ENCODE results near the gene MDN1. TPM values are rescaled to one million over a fixed set of nuclear protein-coding genes. Genes with fewer than 3 reads are reported as not detected.

Gene MDN1
- total and polyA plus RNA-seq, 2 of the 4 experiments (the other 2 are of a cell fraction), result 7.7 to 26.7 TPM

DNA sequence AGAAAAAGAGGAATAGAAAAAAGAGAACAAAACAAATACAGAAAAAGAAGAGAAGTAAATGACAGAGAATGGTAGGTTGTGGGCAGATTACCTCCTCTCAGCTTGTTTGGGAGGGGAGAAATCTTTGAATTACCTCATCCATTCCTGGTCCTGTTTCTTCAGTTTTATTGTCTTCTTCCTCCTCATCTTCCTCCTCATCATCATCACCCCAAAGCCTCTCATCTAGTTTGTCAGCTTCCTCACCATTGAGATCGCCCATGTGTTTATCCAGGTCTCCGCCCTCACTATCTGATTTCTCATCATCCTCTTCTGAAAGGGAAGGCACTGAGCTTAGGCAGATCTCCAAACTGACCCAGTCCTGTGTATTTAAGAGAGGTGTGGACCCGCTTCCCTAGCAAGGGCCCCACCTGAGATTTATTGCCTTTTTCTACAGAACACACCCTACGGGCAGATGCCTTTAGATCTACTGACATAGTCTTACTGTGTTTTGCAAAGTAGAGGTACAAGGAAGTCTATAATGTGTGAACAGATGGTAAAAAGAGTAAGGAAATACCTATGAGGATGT, 156.9 kb downstream of the MDN1 start:
- no peaks in the 10 kb centered on the region for H3K9me3 ChIP-seq (ENCODE audit: control insufficient read depth, insufficient read depth, low read length)
- H2BK15ac ChIP-seq (ENCODE audit: low read depth, low read length), result no peak overlapping the region
- no peak overlapping the region for H3K4me2 ChIP-seq (ENCODE audit: low read depth, low read length)
- H4K91ac ChIP-seq (ENCODE audit: insufficient read depth, low read depth, low read length), result no peak overlapping the region
- H3K4ac ChIP-seq (ENCODE audit: low read depth, low read length), result no peak overlapping the region
- H2BK120ac ChIP-seq (ENCODE audit: low read depth, low read length), result no peak overlapping the region
- no peak overlapping the region for H3K23ac ChIP-seq (ENCODE audit: low read depth, low read length)
- H4K5ac ChIP-seq (ENCODE audit: low read depth, low read length), result no peak overlapping the region
- H3K27ac ChIP-seq (ENCODE audit: insufficient read depth, low read length), result no peak overlapping the region
- no peak for DNase-seq
- H2BK20ac ChIP-seq (ENCODE audit: low read depth, low read length), result no peak overlapping the region
- ATAC-seq (ENCODE audit: low read depth), result no peak
- no TSS peak for BruUV-seq (replicated peaks)
- no peaks in the 10 kb centered on the region for H3K79me1 ChIP-seq (ENCODE audit: low read depth in 1 of 2, low read length in 2 of 2)
- peaks cover 31% of the 10 kb centered on the region for H3K36me3 ChIP-seq (ENCODE audit: control insufficient read depth, insufficient read depth, low read length)
- no peak overlapping the region for H4K8ac ChIP-seq (ENCODE audit: low read depth in 2 of 2, low read length in 2 of 2)
- H2AK9ac ChIP-seq (replicated peaks; ENCODE audit: low read depth, low read length, poor library complexity), result no peak overlapping the region
- dilution Hi-C loops (cut with HindIII; ENCODE audit: low sequenced_read_pairs, unreplicated experiment), result no loop called here
- H3K4me3 ChIP-seq (ENCODE audit: insufficient read depth, low read depth, low read length), result no peak overlapping the region
- H3K4me1 ChIP-seq (ENCODE audit: control insufficient read depth, insufficient read depth, low read length), result no peaks in the 10 kb centered on the region
- WGBS, 2 experiments (ENCODE audit: extremely low coverage in 2 of 2, insufficient read length in 1 of 2), result no CpG with 5 or more reads among the region's 4 CpGs
- H3K27me3 ChIP-seq (ENCODE audit: control insufficient read depth, insufficient read depth, low read length), result no peaks in the 10 kb centered on the region
- H2BK5ac ChIP-seq (ENCODE audit: low read depth, low read length, poor library complexity, severe bottlenecking), result no peak overlapping the region
- in situ Hi-C loops (cut with MboI; ENCODE audit: low sequenced_read_pairs), result no loop called here
- TF ChIP-seq RFX5 (IDR thresholded peaks at IDR 0.05; ENCODE audit: low read depth, low read length), result no peak
- no peak for TF ChIP-seq SMC3 (IDR thresholded peaks at IDR 0.05; ENCODE audit: low read depth, low read length)
- TF ChIP-seq, protein P1, sequence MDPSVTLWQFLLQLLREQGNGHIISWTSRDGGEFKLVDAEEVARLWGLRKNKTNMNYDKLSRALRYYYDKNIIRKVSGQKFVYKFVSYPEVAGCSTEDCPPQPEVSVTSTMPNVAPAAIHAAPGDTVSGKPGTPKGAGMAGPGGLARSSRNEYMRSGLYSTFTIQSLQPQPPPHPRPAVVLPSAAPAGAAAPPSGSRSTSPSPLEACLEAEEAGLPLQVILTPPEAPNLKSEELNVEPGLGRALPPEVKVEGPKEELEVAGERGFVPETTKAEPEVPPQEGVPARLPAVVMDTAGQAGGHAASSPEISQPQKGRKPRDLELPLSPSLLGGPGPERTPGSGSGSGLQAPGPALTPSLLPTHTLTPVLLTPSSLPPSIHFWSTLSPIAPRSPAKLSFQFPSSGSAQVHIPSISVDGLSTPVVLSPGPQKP (IDR thresholded peaks at IDR 0.05; ENCODE audit: borderline replicate concordance, low read depth, low read length), result no peak
- no peak for TF ChIP-seq RCOR1 (IDR thresholded peaks at IDR 0.05; ENCODE audit: insufficient replicate concordance, low read length)
- TF ChIP-seq, protein P2, sequence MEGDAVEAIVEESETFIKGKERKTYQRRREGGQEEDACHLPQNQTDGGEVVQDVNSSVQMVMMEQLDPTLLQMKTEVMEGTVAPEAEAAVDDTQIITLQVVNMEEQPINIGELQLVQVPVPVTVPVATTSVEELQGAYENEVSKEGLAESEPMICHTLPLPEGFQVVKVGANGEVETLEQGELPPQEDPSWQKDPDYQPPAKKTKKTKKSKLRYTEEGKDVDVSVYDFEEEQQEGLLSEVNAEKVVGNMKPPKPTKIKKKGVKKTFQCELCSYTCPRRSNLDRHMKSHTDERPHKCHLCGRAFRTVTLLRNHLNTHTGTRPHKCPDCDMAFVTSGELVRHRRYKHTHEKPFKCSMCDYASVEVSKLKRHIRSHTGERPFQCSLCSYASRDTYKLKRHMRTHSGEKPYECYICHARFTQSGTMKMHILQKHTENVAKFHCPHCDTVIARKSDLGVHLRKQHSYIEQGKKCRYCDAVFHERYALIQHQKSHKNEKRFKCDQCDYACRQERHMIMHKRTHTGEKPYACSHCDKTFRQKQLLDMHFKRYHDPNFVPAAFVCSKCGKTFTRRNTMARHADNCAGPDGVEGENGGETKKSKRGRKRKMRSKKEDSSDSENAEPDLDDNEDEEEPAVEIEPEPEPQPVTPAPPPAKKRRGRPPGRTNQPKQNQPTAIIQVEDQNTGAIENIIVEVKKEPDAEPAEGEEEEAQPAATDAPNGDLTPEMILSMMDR (conservative IDR thresholded peaks at IDR 0.05; ENCODE audit: low read depth, low read length), result no peak
- no peak for TF ChIP-seq MAFK (IDR thresholded peaks at IDR 0.05; ENCODE audit: low read depth, low read length)
- TF ChIP-seq MAZ (IDR thresholded peaks at IDR 0.05; ENCODE audit: borderline replicate concordance, low read depth, low read length), result no peak
- no peak for TF ChIP-seq RAD21 (IDR thresholded peaks at IDR 0.05; ENCODE audit: low read length)
- no peak for TF ChIP-seq CHD1 (IDR thresholded peaks at IDR 0.05; ENCODE audit: low read depth, low read length)
- TF ChIP-seq MXI1 (IDR thresholded peaks at IDR 0.05; ENCODE audit: borderline replicate concordance, low read depth, low read length), result no peak
- no peak for TF ChIP-seq FOS (IDR thresholded peaks at IDR 0.05; ENCODE audit: low read depth, low read length)
- TF ChIP-seq POLR2A (IDR thresholded peaks at IDR 0.05; ENCODE audit: low read depth, low read length), result no peak
- TF ChIP-seq NFE2L2 (IDR thresholded peaks at IDR 0.05; ENCODE audit: low read depth, low read length), result no peak
- TF ChIP-seq, protein P3, sequence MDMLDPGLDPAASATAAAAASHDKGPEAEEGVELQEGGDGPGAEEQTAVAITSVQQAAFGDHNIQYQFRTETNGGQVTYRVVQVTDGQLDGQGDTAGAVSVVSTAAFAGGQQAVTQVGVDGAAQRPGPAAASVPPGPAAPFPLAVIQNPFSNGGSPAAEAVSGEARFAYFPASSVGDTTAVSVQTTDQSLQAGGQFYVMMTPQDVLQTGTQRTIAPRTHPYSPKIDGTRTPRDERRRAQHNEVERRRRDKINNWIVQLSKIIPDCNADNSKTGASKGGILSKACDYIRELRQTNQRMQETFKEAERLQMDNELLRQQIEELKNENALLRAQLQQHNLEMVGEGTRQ (IDR thresholded peaks at IDR 0.05; ENCODE audit: low read depth, low read length), result no peak
- TF ChIP-seq BHLHE40 (IDR thresholded peaks at IDR 0.05; ENCODE audit: low read depth, low read length), result no peak
- H3K14ac ChIP-seq (replicated peaks; ENCODE audit: low read depth, low read length), result no peak overlapping the region
- H3K18ac ChIP-seq (ENCODE audit: low read depth, low read length), result no peak overlapping the region
- POLR2A ChIA-PET (ENCODE audit: unreplicated experiment), result no interaction called here
- 0 out of 2 replicates have a peak, but pooled peaks cover 3% of the 10 kb centered on the region for H3K9me1 ChIP-seq (ENCODE audit: insufficient read depth, low read length)
- H3K9ac ChIP-seq (ENCODE audit: low read depth, low read length), result no peak overlapping the region
- CTCF ChIA-PET, result no interaction called here
- intact Hi-C loops (cut with micrococcal nuclease), result no loop called here
- no peak overlapping the region for H2AFZ ChIP-seq (replicated peaks; ENCODE audit: low read length, poor library complexity)
- no peak overlapping the region for H2AK5ac ChIP-seq (ENCODE audit: low read depth, low read length)
- no peak overlapping the region for H3K56ac ChIP-seq (ENCODE audit: extremely low read depth, insufficient read depth, low read length)
- no peaks in the 10 kb centered on the region for H4K20me1 ChIP-seq (ENCODE audit: insufficient read depth, low read length)
